HS-5 (cell line): ENCODE data around the gene STMP1.

Experiments
- DNase-seq: peaks from one replicate; pipeline ENCODE4 v3.0.0-alpha.2; 2012; ENCODE audit warnings: low read depth

The STMP1 gene

GRCh38 chr7:135697276-135698049 lies 35.1 kb downstream of the STMP1 start:
- DNase-seq, result no peak

- DNase-seq, result no peak
These were observed 41.8 kb downstream of the STMP1 start for GRCh38 chr7:135704074-135704473.

- no peak for DNase-seq
These were observed 42.4 kb downstream of the STMP1 start for GRCh38 chr7:135704698-135705097.

- no peak for DNase-seq
These were observed 43.9 kb downstream of the STMP1 start for GRCh38 chr7:135706038-135706742.

GRCh38 chr7:135706858-135707569 lies 44.7 kb downstream of the STMP1 start:
- no peak for DNase-seq

GRCh38 chr7:135707570-135707966 lies 45.3 kb downstream of the STMP1 start:
- DNase-seq, result no peak

GRCh38 chr7:135708041-135708440 lies 45.7 kb downstream of the STMP1 start:
- DNase-seq, result no peak

GRCh38 chr7:135709508-135709907 lies 47.2 kb downstream of the STMP1 start:
- DNase-seq, result no peak

- no peak for DNase-seq
These were observed 48.3 kb downstream of the STMP1 start for GRCh38 chr7:135710417-135711138.

GRCh38 chr7:135711139-135711469 lies 48.8 kb downstream of the STMP1 start:
- DNase-seq, result no peak

- DNase-seq, result no peak
These were observed 50.0 kb downstream of the STMP1 start for GRCh38 chr7:135712182-135712782.

- no peak for DNase-seq
These were observed 50.5 kb downstream of the STMP1 start for GRCh38 chr7:135712796-135713195.

- DNase-seq, result no peak
These were observed 51.6 kb downstream of the STMP1 start for GRCh38 chr7:135713836-135714470.

GRCh38 chr7:135714534-135715009 lies 52.3 kb downstream of the STMP1 start:
- peak; percentile 38 for DNase-seq

GRCh38 chr7:135715055-135715522 lies 52.8 kb downstream of the STMP1 start:
- DNase-seq, result no peak

GRCh38 chr7:135715673-135716072 lies 53.4 kb downstream of the STMP1 start:
- DNase-seq, result no peak

- DNase-seq, result peak; percentile 25
These were observed 54.4 kb downstream of the STMP1 start for GRCh38 chr7:135716677-135717238.

- DNase-seq, result no peak
These were observed 55.4 kb downstream of the STMP1 start for GRCh38 chr7:135717693-135718092.

- no peak for DNase-seq
These were observed 55.9 kb downstream of the STMP1 start for GRCh38 chr7:135718219-135718618.

- DNase-seq, result no peak
These were observed 56.6 kb downstream of the STMP1 start for GRCh38 chr7:135718794-135719437.
